ENCODE measurements around the gene BSX. TPM values are rescaled to one million over a fixed set of nuclear protein-coding genes. Genes with fewer than 3 reads are reported as not detected.

BSX gene
- total and polyA plus RNA-seq, 2 donors (not counting 3 experiments of a cell fraction or from before 2014, with no cell fraction given) = not detected

- no peak overlapping the region for H2AFZ ChIP-seq (ENCODE audit: low read depth, low read length)
- no peak overlapping the region for H3K27ac ChIP-seq (ENCODE audit: insufficient read depth, low read depth, low read length)
- no peaks in the 10 kb centered on the region for H3K4me1 ChIP-seq (ENCODE audit: control insufficient read depth, extremely low read depth, insufficient read depth, low read length)
- H3K9me3 ChIP-seq (replicated peaks; ENCODE audit: control insufficient read depth, insufficient read depth, low read length) = no peaks in the 10 kb centered on the region
- H3K4me3 ChIP-seq (replicated peaks in 1 of 3; ENCODE audit: insufficient read depth in 1 of 3, low read depth in 1 of 3, low read length in 3 of 3) = no peak overlapping the region
- dilution Hi-C loops (cut with MboI; ENCODE audit: extremely low pct_ligation_motif_present, low sequenced_read_pairs) = no loop called here
- FAIRE-seq = no peak
- H3K4me2 ChIP-seq (ENCODE audit: insufficient read depth, low read length) = no peak overlapping the region
- intact Hi-C loops (cut with micrococcal nuclease) = no loop called here
- TF ChIP-seq EZH2 (IDR thresholded peaks at IDR 0.05; ENCODE audit: borderline replicate concordance, low read depth, low read length, severe bottlenecking) = no peak
- TF ChIP-seq JUN (IDR thresholded peaks at IDR 0.05; ENCODE audit: borderline replicate concordance, insufficient read depth, insufficient read length, low read depth) = no peak
- TF ChIP-seq, protein P1, sequence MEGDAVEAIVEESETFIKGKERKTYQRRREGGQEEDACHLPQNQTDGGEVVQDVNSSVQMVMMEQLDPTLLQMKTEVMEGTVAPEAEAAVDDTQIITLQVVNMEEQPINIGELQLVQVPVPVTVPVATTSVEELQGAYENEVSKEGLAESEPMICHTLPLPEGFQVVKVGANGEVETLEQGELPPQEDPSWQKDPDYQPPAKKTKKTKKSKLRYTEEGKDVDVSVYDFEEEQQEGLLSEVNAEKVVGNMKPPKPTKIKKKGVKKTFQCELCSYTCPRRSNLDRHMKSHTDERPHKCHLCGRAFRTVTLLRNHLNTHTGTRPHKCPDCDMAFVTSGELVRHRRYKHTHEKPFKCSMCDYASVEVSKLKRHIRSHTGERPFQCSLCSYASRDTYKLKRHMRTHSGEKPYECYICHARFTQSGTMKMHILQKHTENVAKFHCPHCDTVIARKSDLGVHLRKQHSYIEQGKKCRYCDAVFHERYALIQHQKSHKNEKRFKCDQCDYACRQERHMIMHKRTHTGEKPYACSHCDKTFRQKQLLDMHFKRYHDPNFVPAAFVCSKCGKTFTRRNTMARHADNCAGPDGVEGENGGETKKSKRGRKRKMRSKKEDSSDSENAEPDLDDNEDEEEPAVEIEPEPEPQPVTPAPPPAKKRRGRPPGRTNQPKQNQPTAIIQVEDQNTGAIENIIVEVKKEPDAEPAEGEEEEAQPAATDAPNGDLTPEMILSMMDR (IDR thresholded peaks at IDR 0.05; ENCODE audit: extremely low read depth in 1 of 2, insufficient read depth in 1 of 2, low read depth in 1 of 2, low read length in 2 of 2) = no peak
- no peak for TF ChIP-seq MAX (IDR thresholded peaks at IDR 0.05; ENCODE audit: insufficient read depth, insufficient read length)
- TF ChIP-seq POLR2AphosphoS5 (IDR thresholded peaks at IDR 0.05; ENCODE audit: insufficient read depth, low read depth, low read length) = no peak
- no peak for TF ChIP-seq FOS (IDR thresholded peaks at IDR 0.05; ENCODE audit: borderline replicate concordance, insufficient read depth, low read length)
- no peak for TF ChIP-seq GATA2 (IDR thresholded peaks at IDR 0.05; ENCODE audit: insufficient read depth, insufficient read length, low read depth, low read length)
- no peak for TF ChIP-seq MYC (IDR thresholded peaks at IDR 0.05; ENCODE audit: low read depth, low read length)
- TF ChIP-seq POLR2A (IDR thresholded peaks at IDR 0.05; ENCODE audit: low read depth, low read length) = no peak
- H3K79me2 ChIP-seq (ENCODE audit: control insufficient read depth, insufficient read depth, low read length) = no peaks in the 10 kb centered on the region
- no peaks in the 10 kb centered on the region for H3K9me1 ChIP-seq (replicated peaks; ENCODE audit: control insufficient read depth, extremely low read depth, insufficient read depth, low read length)
- H3K9ac ChIP-seq (replicated peaks; ENCODE audit: extremely low read depth, insufficient read depth, low read length) = no peak overlapping the region
- POLR2A ChIA-PET = no interaction called here
- no TSS peak for BruUV-seq (replicated peaks)
- no peaks in the 10 kb centered on the region for H4K20me1 ChIP-seq (replicated peaks; ENCODE audit: control insufficient read depth, extremely low read depth, insufficient read depth, low read length)
- no peaks in the 10 kb centered on the region for H3K36me3 ChIP-seq (ENCODE audit: control insufficient read depth in 2 of 2, extremely low read depth in 1 of 2, insufficient read depth in 2 of 2, low read length in 2 of 2)
- DNase-seq (ENCODE audit: low read depth, low spot score) = no peak
- CTCF ChIA-PET = interaction anchor here (1.2 to 1.9 kb wide), 2 partner anchors 22 to 137 kb away, joined by 4 to 6 read pairs; no protein-coding TSS in a partner anchor
- H3K27me3 ChIP-seq (ENCODE audit: control insufficient read depth in 2 of 2, insufficient read depth in 2 of 2, low read length in 2 of 2) = peaks cover 5% of the 10 kb centered on the region in 2 experiments
These were observed 19.1 kb upstream of the BSX start for GRCh38 chr11:123000721-123001120.

Data from endothelial cell of umbilical vein (primary cell).